SK-N-SH (cell line): ENCODE data around the gene ZNF319.

Source experiments
- CHD2 ChIP-seq: fragments of 150-350 bp; IDR thresholded peaks from 2 replicates; pipeline ENCODE4 v1.6.1; 2018; ENCODE audit warnings: low read length; ENCODE audit not compliant: partially characterized antibody
- EZH2phosphoT487 ChIP-seq: fragments of 200-600 bp; sonication (generic); IDR thresholded peaks from 2 replicates; pipeline ENCODE4 v1.6.1; 2017; ENCODE audit warnings: low read depth, mixed run types, mild to moderate bottlenecking, antibody characterized with exemption, moderate library complexity, borderline replicate concordance
- GABPA ChIP-seq: IDR thresholded peaks from 2 replicates; pipeline ENCODE4 v1.4.0; 2012; ENCODE audit warnings: low read depth, mild to moderate bottlenecking
- GATA2 ChIP-seq: sonication (generic); formaldehyde crosslinking; IDR thresholded peaks from 2 replicates; pipeline ENCODE4 v1.5.0; 2020; ENCODE audit warnings: mild to moderate bottlenecking, missing genetic modification reagents
- RCOR1 ChIP-seq: fragments of 150-350 bp; IDR thresholded peaks from 2 replicates; pipeline ENCODE4 v1.6.1; 2017; ENCODE audit warnings: antibody characterized with exemption, low read length
- TAF1 ChIP-seq: IDR thresholded peaks from 2 replicates; pipeline ENCODE4 v1.6.1; 2012; ENCODE audit warnings: low read depth, mild to moderate bottlenecking, low read length, moderate library complexity, borderline replicate concordance
- ZBTB33 ChIP-seq: IDR thresholded peaks from 2 replicates; pipeline ENCODE4 v1.4.0; 2012; ENCODE audit warnings: low read depth, borderline replicate concordance
- TF ChIP-seq, protein P1 (sequence below): fragments of 200-600 bp; sonication (generic); IDR thresholded peaks from 2 replicates; pipeline ENCODE4 v1.6.1; 2017; ENCODE audit warnings: antibody characterized with exemption, mild to moderate bottlenecking, moderate library complexity

DNA sequence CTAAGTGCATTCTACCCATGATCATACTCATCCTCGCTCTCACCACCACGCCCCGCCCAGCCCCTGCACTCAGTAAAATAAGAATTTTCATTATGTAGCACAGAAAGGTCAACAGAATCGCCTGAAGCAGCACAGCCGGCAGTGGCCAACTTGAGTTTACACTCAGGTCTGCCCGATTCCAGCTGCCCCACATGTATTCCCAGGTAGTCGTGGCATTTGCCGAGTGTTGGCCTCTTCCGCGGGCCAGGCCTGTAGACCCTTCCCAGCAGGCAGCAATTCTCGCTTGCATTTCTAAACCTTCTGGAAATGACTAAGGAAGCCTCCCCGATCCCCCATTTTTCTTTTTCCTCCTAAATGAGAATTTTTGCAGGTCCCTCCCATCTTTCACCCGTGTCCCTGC is 30.2 kb downstream of the ZNF319 start:
- TF ChIP-seq GABPA, result no peak
- TF ChIP-seq, protein P1, sequence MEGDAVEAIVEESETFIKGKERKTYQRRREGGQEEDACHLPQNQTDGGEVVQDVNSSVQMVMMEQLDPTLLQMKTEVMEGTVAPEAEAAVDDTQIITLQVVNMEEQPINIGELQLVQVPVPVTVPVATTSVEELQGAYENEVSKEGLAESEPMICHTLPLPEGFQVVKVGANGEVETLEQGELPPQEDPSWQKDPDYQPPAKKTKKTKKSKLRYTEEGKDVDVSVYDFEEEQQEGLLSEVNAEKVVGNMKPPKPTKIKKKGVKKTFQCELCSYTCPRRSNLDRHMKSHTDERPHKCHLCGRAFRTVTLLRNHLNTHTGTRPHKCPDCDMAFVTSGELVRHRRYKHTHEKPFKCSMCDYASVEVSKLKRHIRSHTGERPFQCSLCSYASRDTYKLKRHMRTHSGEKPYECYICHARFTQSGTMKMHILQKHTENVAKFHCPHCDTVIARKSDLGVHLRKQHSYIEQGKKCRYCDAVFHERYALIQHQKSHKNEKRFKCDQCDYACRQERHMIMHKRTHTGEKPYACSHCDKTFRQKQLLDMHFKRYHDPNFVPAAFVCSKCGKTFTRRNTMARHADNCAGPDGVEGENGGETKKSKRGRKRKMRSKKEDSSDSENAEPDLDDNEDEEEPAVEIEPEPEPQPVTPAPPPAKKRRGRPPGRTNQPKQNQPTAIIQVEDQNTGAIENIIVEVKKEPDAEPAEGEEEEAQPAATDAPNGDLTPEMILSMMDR, result no peak
- TF ChIP-seq GATA2 (CRISPR knock-in tag), result no peak
- TF ChIP-seq RCOR1, result no peak
- no peak for TF ChIP-seq CHD2
- TF ChIP-seq ZBTB33, result no peak
- no peak for TF ChIP-seq TAF1
- TF ChIP-seq EZH2phosphoT487, result no peak
